T-helper 17 cell (primary cell): Measurements from ENCODE around the gene ST3GAL6. TPM values are rescaled to one million over a fixed set of nuclear protein-coding genes. Genes with fewer than 3 reads are reported as not detected.
"Not testable (repeated sequence)": the region's sequence is repeated elsewhere in the genome, so short reads cannot be mapped to it uniquely, and the experiment has no call there.

ENCODE experiments used
- ATAC-seq: fragments of 150-1000 bp; cut with Tn5 transposase; 2 replicates; pipeline ENCODE4 v1.10.0; 2021; ENCODE audit warnings: mild to moderate bottlenecking, moderate library complexity
- DNase-seq, 3 donors: peaks; one replicate each; pipeline versions ENCODE4 v3.0.0 to v3.0.0-alpha.2; 2020 to 2021
- H3K9me3 ChIP-seq: one replicate; pipeline ENCODE4 v1.7.0; 2013; ENCODE audit warnings: low read length, mild to moderate bottlenecking; ENCODE audit not compliant: control insufficient read depth, poor library complexity, severe bottlenecking
- H3K27ac Mint-ChIP-seq: one replicate; pipeline ENCODE4 v1.8.0; 2022; ENCODE audit warnings: mild to moderate bottlenecking, moderate library complexity, mixed read lengths
- H3K27me3 Mint-ChIP-seq: one replicate; pipeline ENCODE4 v1.8.0; 2022; ENCODE audit warnings: mixed read lengths
- H3K36me3 Mint-ChIP-seq: one replicate; pipeline ENCODE4 v1.8.0; 2022; ENCODE audit warnings: low read depth, mixed read lengths
- H3K4me1 Mint-ChIP-seq: one replicate; pipeline ENCODE4 v1.8.0; 2022; ENCODE audit warnings: mild to moderate bottlenecking, mixed read lengths
- H3K4me3 Mint-ChIP-seq: one replicate; pipeline ENCODE4 v1.8.0; 2022; ENCODE audit warnings: mild to moderate bottlenecking, moderate library complexity, mixed read lengths
- total RNA-seq, 4 donors: library from RNA in 2 of 4; stranded (reverse) in 2 of 4; gene quantifications; one replicate each; pipeline ENCODE4 v1.2.3 and lab custom pipeline; 2022 to 2026

Gene ST3GAL6
- total RNA-seq, 2 donors from 2014 or later = 0.99 to 3.6 TPM

GRCh38 chr3:98827221-98827920, 64.2 kb downstream of the ST3GAL6 start:
- H3K9me3 ChIP-seq = no peaks in the 10 kb centered on the region
- H3K27me3 Mint-ChIP-seq = no peaks in the 10 kb centered on the region
- no peak overlapping the region for H3K27ac Mint-ChIP-seq
- DNase-seq = no peak
- H3K4me3 Mint-ChIP-seq = no peak overlapping the region
- no peak for ATAC-seq
- H3K36me3 Mint-ChIP-seq = no peaks in the 10 kb centered on the region
- no peaks in the 10 kb centered on the region for H3K4me1 Mint-ChIP-seq

- H3K27ac Mint-ChIP-seq = no peak overlapping the region
Measured at GRCh38 chr3:98829246-98829832, 66.2 kb downstream of the ST3GAL6 start.

GRCh38 chr3:98831060-98831459, 67.9 kb downstream of the ST3GAL6 start:
- not testable (repeated sequence) for H3K27me3 Mint-ChIP-seq, H3K4me3 Mint-ChIP-seq, H3K4me1 Mint-ChIP-seq, H3K27ac Mint-ChIP-seq, DNase-seq, H3K36me3 Mint-ChIP-seq, ATAC-seq, H3K9me3 ChIP-seq

More at GRCh38 chr3:98829246-98829832, 66.2 kb downstream of the ST3GAL6 start:
- ATAC-seq = no peak
- no peak overlapping the region for H3K4me3 Mint-ChIP-seq
- H3K9me3 ChIP-seq = no peaks in the 10 kb centered on the region
- H3K36me3 Mint-ChIP-seq = no peaks in the 10 kb centered on the region
- no peak for DNase-seq
- no peaks in the 10 kb centered on the region for H3K27me3 Mint-ChIP-seq
- H3K4me1 Mint-ChIP-seq = no peaks in the 10 kb centered on the region

- DNase-seq = no peak
- H3K9me3 ChIP-seq = no peaks in the 10 kb centered on the region
- peaks cover 3% of the 10 kb centered on the region for H3K4me1 Mint-ChIP-seq
- peaks cover 4% of the 10 kb centered on the region for H3K27me3 Mint-ChIP-seq
- no peaks in the 10 kb centered on the region for H3K36me3 Mint-ChIP-seq
- ATAC-seq = no peak
- no peak overlapping the region for H3K4me3 Mint-ChIP-seq
- no peak overlapping the region for H3K27ac Mint-ChIP-seq
Measured at GRCh38 chr3:98839846-98840245, 76.7 kb downstream of the ST3GAL6 start.

GRCh38 chr3:98843266-98843959, 80.3 kb downstream of the ST3GAL6 start:
- Mint-ChIP-seq H3K27me3 (peaks cover 4% of the 10 kb centered on the region), H3K27ac (no peak overlapping the region), H3K4me3 (no peak overlapping the region), H3K4me1 (peaks cover 3% of the 10 kb centered on the region), H3K36me3 (no peaks in the 10 kb centered on the region)
- DNase-seq (no peak), ATAC-seq (no peak)
- H3K9me3 ChIP-seq = no peaks in the 10 kb centered on the region

Other genes with a start within 250 kb of the ST3GAL6 start
- 100 to 1,000 TPM; 195 to 285 TPM for gene CLDND1, start 240.4 kb upstream of the ST3GAL6 start, total RNA-seq
- gene GPR15, start 231.4 kb upstream of the ST3GAL6 start, total RNA-seq = 100 to 1,000 TPM in 1 of 2 donors, 10 to 100 TPM in 1; 43.2 to 181 TPM
- 10 to 100 TPM; 17.1 to 19.8 TPM for gene CPOX, start 169.7 kb upstream of the ST3GAL6 start, total RNA-seq
- gene DCBLD2, start 138.4 kb downstream of the ST3GAL6 start, total RNA-seq = 1 to 10 TPM in 1 of 2 donors, under 1 TPM in 1; 0.37 to 2.0 TPM